PFSK-1 (cell line): ENCODE results near the gene EDNRB.

Experiments
- FOXP2 ChIP-seq: optimal IDR thresholded peaks from 2 replicates; pipeline ENCODE3; 2011; ENCODE audit warnings: borderline replicate concordance, control low read depth, inconsistent platforms; ENCODE audit not compliant: insufficient read depth; ENCODE audit errors: extremely low read length, extremely low read depth
- POLR2AphosphoS5 ChIP-seq: IDR thresholded peaks from 2 replicates; pipeline ENCODE4 v1.6.1; 2012; ENCODE audit warnings: low read depth, mild to moderate bottlenecking, control low read depth, low read length, moderate library complexity
- SIN3A ChIP-seq: IDR thresholded peaks from 2 replicates; pipeline ENCODE4 v1.6.1; 2012; ENCODE audit warnings: mild to moderate bottlenecking, low read length, moderate library complexity, borderline replicate concordance; ENCODE audit not compliant: insufficient read depth
- TAF1 ChIP-seq: IDR thresholded peaks from 2 replicates; pipeline ENCODE4 v1.6.1; 2012; ENCODE audit warnings: low read length, control low read depth, borderline replicate concordance; ENCODE audit not compliant: insufficient read depth
- TF ChIP-seq, protein P1 (sequence below), 2 experiments: IDR thresholded peaks; 2 replicates each; pipeline versions ENCODE4 v1.6.1 to v1.8.0; 2011 to 2012; ENCODE audit warnings: low read depth in 2 of 2, low read length in 2 of 2, control low read depth in 1 of 2, inconsistent platforms in 1 of 2, mild to moderate bottlenecking in 1 of 2, moderate library complexity in 1 of 2; ENCODE audit not compliant: insufficient read depth in 1 of 2

The EDNRB gene

DNA sequence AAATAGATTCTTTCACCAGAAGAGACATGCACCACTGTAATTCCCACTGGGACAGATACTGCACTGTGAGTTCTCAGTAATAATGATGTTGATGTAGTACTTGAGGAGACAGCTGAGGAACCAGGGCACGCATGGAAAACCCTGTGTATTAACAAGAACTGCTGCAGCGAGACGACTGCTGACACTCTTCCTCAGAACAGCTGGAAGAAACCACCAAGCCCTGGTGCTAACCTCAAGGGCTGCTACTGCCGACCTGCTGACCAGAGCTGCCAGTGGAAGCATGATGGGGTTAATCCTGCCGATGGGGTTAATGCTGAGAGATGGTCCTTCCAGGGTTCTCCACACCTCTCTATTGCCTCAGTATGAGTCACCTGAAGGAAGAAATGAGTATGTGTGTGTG lies 45.6 kb downstream of the EDNRB start:
- no peak for TF ChIP-seq TAF1
- TF ChIP-seq FOXP2 = no peak
- TF ChIP-seq POLR2AphosphoS5 = no peak
- TF ChIP-seq SIN3A = no peak
- TF ChIP-seq, protein P1, sequence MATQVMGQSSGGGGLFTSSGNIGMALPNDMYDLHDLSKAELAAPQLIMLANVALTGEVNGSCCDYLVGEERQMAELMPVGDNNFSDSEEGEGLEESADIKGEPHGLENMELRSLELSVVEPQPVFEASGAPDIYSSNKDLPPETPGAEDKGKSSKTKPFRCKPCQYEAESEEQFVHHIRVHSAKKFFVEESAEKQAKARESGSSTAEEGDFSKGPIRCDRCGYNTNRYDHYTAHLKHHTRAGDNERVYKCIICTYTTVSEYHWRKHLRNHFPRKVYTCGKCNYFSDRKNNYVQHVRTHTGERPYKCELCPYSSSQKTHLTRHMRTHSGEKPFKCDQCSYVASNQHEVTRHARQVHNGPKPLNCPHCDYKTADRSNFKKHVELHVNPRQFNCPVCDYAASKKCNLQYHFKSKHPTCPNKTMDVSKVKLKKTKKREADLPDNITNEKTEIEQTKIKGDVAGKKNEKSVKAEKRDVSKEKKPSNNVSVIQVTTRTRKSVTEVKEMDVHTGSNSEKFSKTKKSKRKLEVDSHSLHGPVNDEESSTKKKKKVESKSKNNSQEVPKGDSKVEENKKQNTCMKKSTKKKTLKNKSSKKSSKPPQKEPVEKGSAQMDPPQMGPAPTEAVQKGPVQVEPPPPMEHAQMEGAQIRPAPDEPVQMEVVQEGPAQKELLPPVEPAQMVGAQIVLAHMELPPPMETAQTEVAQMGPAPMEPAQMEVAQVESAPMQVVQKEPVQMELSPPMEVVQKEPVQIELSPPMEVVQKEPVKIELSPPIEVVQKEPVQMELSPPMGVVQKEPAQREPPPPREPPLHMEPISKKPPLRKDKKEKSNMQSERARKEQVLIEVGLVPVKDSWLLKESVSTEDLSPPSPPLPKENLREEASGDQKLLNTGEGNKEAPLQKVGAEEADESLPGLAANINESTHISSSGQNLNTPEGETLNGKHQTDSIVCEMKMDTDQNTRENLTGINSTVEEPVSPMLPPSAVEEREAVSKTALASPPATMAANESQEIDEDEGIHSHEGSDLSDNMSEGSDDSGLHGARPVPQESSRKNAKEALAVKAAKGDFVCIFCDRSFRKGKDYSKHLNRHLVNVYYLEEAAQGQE (IDR thresholded peaks at IDR 0.05; ENCODE audit: insufficient read depth in 1 of 2, low read depth in 2 of 2, low read length in 2 of 2) = no peak

DNA sequence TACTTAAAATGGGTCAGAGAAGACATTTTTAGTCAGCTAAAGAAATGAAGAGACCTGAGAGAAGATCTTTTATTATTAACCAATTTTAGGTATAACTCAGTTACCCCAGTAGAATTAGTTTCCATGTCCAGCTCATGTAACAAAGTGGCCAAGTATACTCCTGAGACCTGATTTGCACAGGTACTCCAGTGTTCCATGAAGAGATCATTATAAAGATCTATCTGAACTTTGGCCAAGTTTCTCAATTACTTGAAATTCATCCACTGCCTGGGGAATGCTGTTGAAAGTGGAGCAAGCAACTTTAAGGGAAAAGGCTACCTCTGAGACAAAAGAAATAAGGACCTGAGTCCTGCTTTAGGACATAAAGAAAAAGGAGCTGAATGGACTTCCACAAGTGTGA lies 47.0 kb downstream of the EDNRB start:
- TF ChIP-seq FOXP2 = no peak
- TF ChIP-seq, protein P1 (IDR thresholded peaks at IDR 0.05; ENCODE audit: insufficient read depth in 1 of 2, low read depth in 2 of 2, low read length in 2 of 2) = no peak
- no peak for TF ChIP-seq POLR2AphosphoS5
- no peak for TF ChIP-seq SIN3A
- no peak for TF ChIP-seq TAF1

DNA sequence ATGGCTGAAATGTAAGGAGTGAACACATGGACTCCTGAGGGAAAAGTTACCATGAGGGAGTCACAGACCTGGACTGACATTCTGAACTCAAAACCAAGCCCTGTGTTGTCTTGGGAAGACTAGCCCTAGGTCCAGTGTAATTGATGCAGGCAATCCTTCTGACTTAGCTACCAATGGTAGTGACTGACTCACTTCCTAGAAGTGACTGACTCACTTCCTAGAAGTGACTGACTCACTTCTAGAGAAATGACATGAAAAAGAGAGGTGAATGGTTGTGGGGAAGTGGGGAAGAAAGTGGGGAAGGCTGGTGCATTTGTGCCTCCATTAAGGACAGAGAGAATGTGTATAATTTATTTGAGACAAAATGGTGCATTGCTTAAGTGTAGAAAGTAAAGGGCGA lies 49.9 kb downstream of the EDNRB start:
- TF ChIP-seq TAF1 = no peak
- no peak for TF ChIP-seq POLR2AphosphoS5
- TF ChIP-seq, protein P1 (IDR thresholded peaks at IDR 0.05; ENCODE audit: insufficient read depth in 1 of 2, low read depth in 2 of 2, low read length in 2 of 2) = no peak
- no peak for TF ChIP-seq FOXP2
- TF ChIP-seq SIN3A = no peak

DNA sequence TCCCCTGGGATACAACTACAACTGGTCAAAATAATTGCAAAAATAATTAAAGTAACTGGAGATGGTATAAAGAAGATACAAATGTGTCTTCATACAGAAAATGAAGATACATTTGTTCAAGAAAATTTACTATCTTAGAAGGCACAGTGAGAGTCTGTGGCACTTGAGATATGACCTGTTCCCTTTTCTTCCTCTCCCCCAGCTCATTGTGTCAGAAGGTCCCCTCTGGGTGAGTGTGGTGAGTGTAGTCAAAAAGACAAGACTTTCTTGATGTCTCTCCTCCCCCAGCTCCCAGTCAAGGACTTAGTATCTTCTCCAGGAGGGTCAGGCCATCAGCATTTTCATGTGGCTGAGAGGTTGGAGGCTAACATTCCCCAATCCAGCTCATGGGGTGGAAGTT lies 51.7 kb downstream of the EDNRB start:
- TF ChIP-seq POLR2AphosphoS5 (no peak), FOXP2 (no peak), SIN3A (no peak), TAF1 (no peak)
- TF ChIP-seq, protein P1 (IDR thresholded peaks at IDR 0.05; ENCODE audit: insufficient read depth in 1 of 2, low read depth in 2 of 2, low read length in 2 of 2) = no peak

DNA sequence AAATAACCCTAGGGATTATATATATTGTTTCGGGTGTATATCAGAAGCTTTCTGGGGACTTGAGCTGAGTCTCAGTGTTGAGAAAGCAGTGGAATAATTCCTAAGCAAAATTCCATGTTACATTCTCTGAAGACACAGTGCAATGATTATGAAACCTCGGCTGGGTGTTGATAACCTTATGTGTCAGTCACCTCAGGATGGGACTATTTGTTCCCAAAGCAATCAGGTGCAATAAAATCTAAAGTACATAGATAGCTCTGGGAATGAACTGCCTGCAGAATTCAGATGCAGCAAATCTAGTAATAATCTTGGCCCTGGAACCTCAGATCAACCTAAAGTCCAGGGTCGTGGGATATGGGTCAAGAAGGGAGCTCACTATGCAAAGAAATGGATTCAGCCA lies 53.0 kb downstream of the EDNRB start:
- TF ChIP-seq, protein P1 (IDR thresholded peaks at IDR 0.05; ENCODE audit: insufficient read depth in 1 of 2, low read depth in 2 of 2, low read length in 2 of 2) = no peak
- no peak for TF ChIP-seq SIN3A
- TF ChIP-seq FOXP2 = no peak
- TF ChIP-seq POLR2AphosphoS5 = no peak
- TF ChIP-seq TAF1 = no peak
